Lower lobe of right lung (tissue), 2 donors: ENCODE data around the gene SNAPIN. TPM values are rescaled to one million over a fixed set of nuclear protein-coding genes. Genes with fewer than 3 reads are reported as not detected.

Experiments
- ATAC-seq, 2 donors: fragments of 200-7000 bp; cut with Tn5 transposase; one replicate each; pipeline ENCODE4 v1.9.1; 2020 to 2022; ENCODE audit warnings: mild to moderate bottlenecking in 2 of 2, moderate library complexity in 2 of 2
- DNase-seq: peaks from one replicate; pipeline ENCODE4 v3.0.0-alpha.2; 2020
- H3K27ac ChIP-seq: fragments of 200-600 bp; one replicate; pipeline ENCODE4 v1.8.0; 2022
- H3K27me3 ChIP-seq: fragments of 200-600 bp; one replicate; pipeline ENCODE4 v1.8.0; 2022; ENCODE audit warnings: low read depth
- H3K36me3 ChIP-seq: fragments of 200-600 bp; one replicate; pipeline ENCODE4 v1.8.0; 2022; ENCODE audit warnings: mild to moderate bottlenecking
- H3K4me1 ChIP-seq: fragments of 200-600 bp; one replicate; pipeline ENCODE4 v1.8.0; 2022
- H3K4me3 ChIP-seq: fragments of 200-600 bp; one replicate; pipeline ENCODE4 v1.8.0; 2022; ENCODE audit warnings: mild to moderate bottlenecking
- H3K9me3 ChIP-seq: fragments of 200-600 bp; one replicate; pipeline ENCODE4 v1.8.0; 2022
- CTCF ChIP-seq: fragments of 200-600 bp; IDR thresholded peaks from one replicate; pipeline ENCODE4 v1.8.0; 2022; ENCODE audit warnings: antibody characterized with exemption, mild to moderate bottlenecking
- intact Hi-C: fragments of 100-400 bp; cut with DNase I; formaldehyde crosslinking; loops from one replicate; pipeline ENCODE4 v1.11.0; 2022
- total RNA-seq: library from RNA; stranded (reverse); fragmentation: NEBNext Ultra II Directional; extraction: Animal tissue kit (Norgen Biotek cat#: 25700); gene quantifications from one replicate; pipeline ENCODE4 v1.2.1, GENCODE V29; 2021
- donor health status: DM: no; HTN: yes; CAD: no; lungs with severe emphysema.

The SNAPIN gene
- total RNA-seq, 1 donor from 2014 or later = 40.2 TPM

GRCh38 chr1:153673511-153673910 is 15.0 kb downstream of the SNAPIN start:
- peaks cover 39% of the 10 kb centered on the region for H3K4me1 ChIP-seq
- no peak overlapping the region for H3K4me3 ChIP-seq
- peaks cover 6% of the 10 kb centered on the region for H3K27me3 ChIP-seq
- peaks cover 14% of the 10 kb centered on the region for H3K36me3 ChIP-seq
- intact Hi-C loops = no loop called here
- ATAC-seq = no peak
- no peak for DNase-seq
- TF ChIP-seq CTCF = no peak
- no peaks in the 10 kb centered on the region for H3K9me3 ChIP-seq
- H3K27ac ChIP-seq = no peak overlapping the region

- Histone ChIP-seq H3K4me1 (peaks cover 32% of the 10 kb centered on the region), H3K27me3 (peaks cover 13% of the 10 kb centered on the region), H3K4me3 (peak overlapping the region; percentile 76), H3K27ac (peak overlapping the region; percentile 77), H3K9me3 (no peaks in the 10 kb centered on the region), H3K36me3 (peaks cover 14% of the 10 kb centered on the region)
- ATAC-seq (peak; percentile 77 to 78), DNase-seq (peak; percentile 58)
- intact Hi-C loops = no loop called here
- TF ChIP-seq CTCF = peak; percentile 91
Observed at GRCh38 chr1:153677718-153678518, 19.4 kb downstream of the SNAPIN start.

- H3K9me3 ChIP-seq = no peaks in the 10 kb centered on the region
- ATAC-seq (peak; percentile 78 to 81), DNase-seq (peak; percentile 67)
- intact Hi-C loops = no loop called here
- H3K27ac ChIP-seq = peak within 1 kb of the TSS; percentile 77
- H3K27me3 ChIP-seq = peaks cover 13% of the 10 kb centered on the region
- peaks cover 32% of the 10 kb centered on the region for H3K4me1 ChIP-seq
- H3K4me3 ChIP-seq = peak within 1 kb of the TSS; percentile 76
- H3K36me3 ChIP-seq = peaks cover 19% of the 10 kb centered on the region
- TF ChIP-seq CTCF = no peak
Observed at GRCh38 chr1:153678519-153679336, 20.2 kb downstream of the SNAPIN start, which contains the start of gene NPR1. Gene NPR1 (plus strand): TSS chr1:153678688. CDS start chr1:153679109, 421 bp downstream.

- peak; percentile 52 for DNase-seq
- H3K27ac ChIP-seq = peak overlapping the region; percentile 77
Observed at GRCh38 chr1:153679337-153680119, 21.0 kb downstream of the SNAPIN start.

More at GRCh38 chr1:153679337-153680119, 21.0 kb downstream of the SNAPIN start:
- H3K36me3 ChIP-seq = peaks cover 19% of the 10 kb centered on the region
- H3K4me1 ChIP-seq = peaks cover 32% of the 10 kb centered on the region
- no peaks in the 10 kb centered on the region for H3K9me3 ChIP-seq
- peak overlapping the region; percentile 76 for H3K4me3 ChIP-seq
- ATAC-seq = peak; percentile 66
- peak; percentile 26 for TF ChIP-seq CTCF
- intact Hi-C loops = no loop called here
- H3K27me3 ChIP-seq = peaks cover 13% of the 10 kb centered on the region
